Activated T-helper 2 cell treated with anti-CD3 and anti-CD28 coated beads, Interferon-gamma antibody, Interleukin-2, Interleukin-4, amounts not matched to agents 10 μg/mL and 5 μg/mL and 100 μg/mL, durations not matched to agents 14 hours and 24 hours and 36 hours (primary cell): ENCODE results near the gene SH3RF1. TPM values are rescaled to one million over a fixed set of nuclear protein-coding genes. Genes with fewer than 3 reads are reported as not detected.

ENCODE experiments used
- DNase-seq: peaks from one replicate; pipeline ENCODE4 v3.0.0; 2021; ENCODE audit warnings: low spot score
- H3K27ac Mint-ChIP-seq: one replicate; pipeline ENCODE4 v1.8.0; 2021; ENCODE audit warnings: mixed read lengths
- H3K27me3 Mint-ChIP-seq: one replicate; pipeline ENCODE4 v1.8.0; 2021; ENCODE audit warnings: low read depth, mixed read lengths
- H3K36me3 Mint-ChIP-seq: one replicate; pipeline ENCODE4 v1.8.0; 2021; ENCODE audit warnings: low read depth, mixed read lengths
- H3K4me1 Mint-ChIP-seq: one replicate; pipeline ENCODE4 v1.8.0; 2021; ENCODE audit warnings: low read depth, mixed read lengths
- H3K4me3 Mint-ChIP-seq: one replicate; pipeline ENCODE4 v1.8.0; 2021; ENCODE audit warnings: low read depth, mild to moderate bottlenecking, moderate library complexity, mixed read lengths
- H3K9me3 Mint-ChIP-seq: one replicate; pipeline ENCODE4 v1.8.0; 2021; ENCODE audit warnings: mixed read lengths
- intact Hi-C: fragments of 100-400 bp; cut with micrococcal nuclease; formaldehyde crosslinking; loops from one replicate; pipeline ENCODE4 v1.15.1; 2023
- total RNA-seq: library from RNA; stranded (reverse); gene quantifications from 2 replicates; pipeline ENCODE4 v1.2.3, GENCODE V29; 2022

The SH3RF1 gene
- total RNA-seq, 1 donor from 2014 or later, result 1.1 TPM

DNA sequence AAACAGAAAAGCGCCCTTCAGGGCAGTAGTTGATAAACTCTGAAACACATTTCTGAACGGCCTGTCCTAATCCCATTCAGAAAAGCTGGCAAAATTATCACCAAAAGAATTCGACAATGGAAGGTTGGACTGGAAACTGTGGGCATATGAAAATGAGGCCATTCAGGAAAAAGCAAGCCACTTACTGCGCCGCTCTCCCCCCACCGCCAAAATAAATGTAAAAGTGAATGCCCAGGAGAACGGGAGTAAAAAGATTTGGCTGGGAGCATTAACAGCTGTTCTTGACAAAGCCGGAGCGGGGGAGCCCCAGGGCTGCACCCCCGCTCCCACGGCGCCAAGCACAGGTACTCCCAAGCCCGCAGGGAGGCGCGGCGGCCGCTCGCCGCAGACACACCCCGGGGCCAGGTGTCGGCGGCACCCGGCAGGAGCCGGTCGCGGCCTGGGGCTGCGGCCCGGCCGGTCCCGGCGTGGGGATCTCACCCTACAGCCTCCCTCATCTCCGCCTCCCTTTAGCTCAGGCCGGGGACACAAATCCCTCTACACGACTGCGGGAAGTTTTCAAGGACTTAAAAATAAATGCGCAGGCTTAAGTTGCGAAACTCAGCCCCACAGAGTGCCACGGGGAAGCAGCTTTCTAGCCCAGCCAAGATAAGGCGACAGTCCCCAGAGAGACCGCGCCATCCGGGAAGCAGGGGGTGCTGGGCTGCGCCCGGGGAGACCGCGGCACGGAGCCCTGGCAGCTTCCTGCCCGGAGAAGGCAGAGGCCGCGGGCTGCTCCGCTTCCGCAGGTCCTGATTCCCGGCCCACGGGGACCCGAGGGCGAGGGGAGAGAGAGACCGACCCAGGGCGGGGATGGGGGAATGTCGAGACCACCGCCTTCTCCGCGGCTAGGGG, 593 bp downstream of the SH3RF1 start:
- no peaks in the 10 kb centered on the region for H3K9me3 Mint-ChIP-seq
- DNase-seq, result peak; percentile 13
- peaks cover 9% of the 10 kb centered on the region for H3K4me1 Mint-ChIP-seq
- H3K27me3 Mint-ChIP-seq, result peaks cover 57% of the 10 kb centered on the region
- H3K27ac Mint-ChIP-seq, result no peak overlapping the region
- intact Hi-C loops, result loop anchor here (1.0 to 5.0 kb wide), 2 partner anchors 140 to 263 kb away; no protein-coding TSS in a partner anchor
- no peaks in the 10 kb centered on the region for H3K36me3 Mint-ChIP-seq
- peak overlapping the region; percentile 75 for H3K4me3 Mint-ChIP-seq

GRCh38 chr4:169268951-169269760, 1.6 kb downstream of the SH3RF1 start:
- H3K4me3 Mint-ChIP-seq, result no peak overlapping the region
- no peak for DNase-seq
- H3K36me3 Mint-ChIP-seq, result no peaks in the 10 kb centered on the region
- H3K27me3 Mint-ChIP-seq, result peaks cover 56% of the 10 kb centered on the region
- H3K4me1 Mint-ChIP-seq, result peaks cover 3% of the 10 kb centered on the region
- intact Hi-C loops, result loop anchor here (1.0 kb wide), 1 partner anchor 43 kb away; no protein-coding TSS in a partner anchor
- H3K27ac Mint-ChIP-seq, result no peak overlapping the region
- no peaks in the 10 kb centered on the region for H3K9me3 Mint-ChIP-seq

DNA sequence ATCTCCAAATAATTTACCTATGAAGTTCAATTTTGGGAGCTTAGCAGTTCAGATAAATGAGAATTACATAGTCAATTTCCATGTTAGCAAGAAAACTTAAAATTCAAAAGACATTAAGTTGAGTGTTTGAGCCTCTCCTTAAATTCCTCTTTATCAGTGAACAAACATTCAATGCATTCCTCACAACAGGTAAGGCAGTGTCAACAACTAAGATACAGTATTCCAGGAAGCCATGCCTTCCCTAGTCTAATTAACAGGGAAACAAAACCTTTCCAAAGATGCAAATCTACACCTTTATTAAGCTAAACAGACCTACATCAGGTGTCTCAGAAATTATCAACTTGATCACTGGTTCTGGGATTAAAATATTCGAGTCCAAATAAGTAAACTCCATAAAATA, 3.7 kb downstream of the SH3RF1 start:
- no peak overlapping the region for H3K4me3 Mint-ChIP-seq
- H3K9me3 Mint-ChIP-seq, result no peaks in the 10 kb centered on the region
- DNase-seq, result no peak
- peaks cover 54% of the 10 kb centered on the region for H3K27me3 Mint-ChIP-seq
- intact Hi-C loops, result no loop called here
- H3K36me3 Mint-ChIP-seq, result no peaks in the 10 kb centered on the region
- peaks cover 3% of the 10 kb centered on the region for H3K4me1 Mint-ChIP-seq
- H3K27ac Mint-ChIP-seq, result no peak overlapping the region

- Mint-ChIP-seq H3K27me3 (peaks cover 49% of the 10 kb centered on the region), H3K27ac (no peak overlapping the region), H3K36me3 (no peaks in the 10 kb centered on the region), H3K4me3 (no peak overlapping the region), H3K4me1 (peaks cover 3% of the 10 kb centered on the region), H3K9me3 (no peaks in the 10 kb centered on the region)
- intact Hi-C loops, result no loop called here
- DNase-seq, result no peak
Measured at GRCh38 chr4:169266661-169267060, 4.1 kb downstream of the SH3RF1 start.

DNA sequence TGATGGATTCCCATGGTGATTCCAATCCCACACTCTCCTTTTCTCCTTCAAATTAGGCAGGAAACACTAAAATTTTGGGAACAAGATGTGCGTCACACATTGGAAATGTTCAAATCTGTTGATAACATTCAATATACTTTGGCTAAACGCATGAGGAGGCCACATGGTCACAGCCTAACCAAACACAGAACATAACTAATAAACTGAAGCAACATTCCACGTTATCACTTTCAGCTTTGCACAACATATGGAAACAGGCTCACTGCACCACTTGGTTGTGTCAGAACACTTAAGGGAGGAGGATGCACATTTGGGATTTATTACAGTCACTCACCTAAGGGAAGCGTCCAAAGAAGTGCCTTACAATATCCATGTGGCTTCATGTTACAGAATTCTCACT, 4.7 kb downstream of the SH3RF1 start:
- H3K4me3 Mint-ChIP-seq, result no peak overlapping the region

GRCh38 chr4:169263791-169264392, 6.9 kb downstream of the SH3RF1 start:
- peaks cover 48% of the 10 kb centered on the region for H3K27me3 Mint-ChIP-seq
- DNase-seq, result no peak
- no peaks in the 10 kb centered on the region for H3K36me3 Mint-ChIP-seq
- no peaks in the 10 kb centered on the region for H3K4me1 Mint-ChIP-seq
- intact Hi-C loops, result no loop called here
- H3K27ac Mint-ChIP-seq, result no peak overlapping the region
- H3K4me3 Mint-ChIP-seq, result no peak overlapping the region
- H3K9me3 Mint-ChIP-seq, result no peaks in the 10 kb centered on the region

More for the DNA sequence above, 4.7 kb downstream of the SH3RF1 start:
- intact Hi-C loops, result no loop called here
- peaks cover 3% of the 10 kb centered on the region for H3K4me1 Mint-ChIP-seq
- H3K36me3 Mint-ChIP-seq, result no peaks in the 10 kb centered on the region
- no peak overlapping the region for H3K27ac Mint-ChIP-seq
- no peak for DNase-seq
- peaks cover 51% of the 10 kb centered on the region for H3K27me3 Mint-ChIP-seq
- no peaks in the 10 kb centered on the region for H3K9me3 Mint-ChIP-seq

- no peak for DNase-seq
- Mint-ChIP-seq H3K27me3 (peaks cover 38% of the 10 kb centered on the region), H3K9me3 (no peaks in the 10 kb centered on the region), H3K4me1 (no peaks in the 10 kb centered on the region), H3K27ac (no peak overlapping the region), H3K4me3 (no peak overlapping the region), H3K36me3 (no peaks in the 10 kb centered on the region)
- intact Hi-C loops, result no loop called here
Measured at GRCh38 chr4:169260217-169260866, 10.4 kb downstream of the SH3RF1 start.

DNA sequence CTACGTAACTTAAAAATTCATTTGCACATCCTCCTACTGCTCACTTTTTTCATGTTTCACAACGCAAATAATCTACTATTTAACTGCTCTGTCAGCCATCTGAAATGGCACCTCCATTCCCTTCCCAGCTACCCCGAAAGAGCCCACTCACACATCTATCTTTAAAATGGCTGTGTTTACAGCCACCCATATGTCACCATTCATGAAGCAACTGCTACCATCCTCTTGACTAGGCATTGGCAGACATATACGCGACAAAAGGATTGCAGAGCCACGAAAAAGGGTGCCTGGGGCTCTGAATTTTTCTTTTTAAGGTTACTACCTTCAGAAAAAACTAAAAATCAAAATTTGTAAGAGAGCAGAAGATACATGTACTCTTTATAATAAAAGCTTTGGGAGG, 11.5 kb downstream of the SH3RF1 start:
- DNase-seq, result no peak
- no peaks in the 10 kb centered on the region for H3K36me3 Mint-ChIP-seq
- H3K4me1 Mint-ChIP-seq, result no peaks in the 10 kb centered on the region
- intact Hi-C loops, result no loop called here
- no peak overlapping the region for H3K27ac Mint-ChIP-seq
- no peaks in the 10 kb centered on the region for H3K9me3 Mint-ChIP-seq
- H3K27me3 Mint-ChIP-seq, result peaks cover 36% of the 10 kb centered on the region
- H3K4me3 Mint-ChIP-seq, result no peak overlapping the region

GRCh38 chr4:169258141-169258540, 12.6 kb downstream of the SH3RF1 start:
- Mint-ChIP-seq H3K36me3 (no peaks in the 10 kb centered on the region), H3K4me3 (no peak overlapping the region), H3K27me3 (peaks cover 40% of the 10 kb centered on the region), H3K9me3 (no peaks in the 10 kb centered on the region), H3K27ac (no peak overlapping the region), H3K4me1 (no peaks in the 10 kb centered on the region)
- DNase-seq, result no peak
- intact Hi-C loops, result no loop called here

- Mint-ChIP-seq H3K27me3 (peaks cover 36% of the 10 kb centered on the region), H3K4me3 (no peak overlapping the region), H3K9me3 (no peaks in the 10 kb centered on the region), H3K4me1 (no peaks in the 10 kb centered on the region), H3K27ac (no peak overlapping the region), H3K36me3 (no peaks in the 10 kb centered on the region)
- intact Hi-C loops, result no loop called here
- DNase-seq, result no peak
Measured at GRCh38 chr4:169256856-169257761, 13.6 kb downstream of the SH3RF1 start.

DNA sequence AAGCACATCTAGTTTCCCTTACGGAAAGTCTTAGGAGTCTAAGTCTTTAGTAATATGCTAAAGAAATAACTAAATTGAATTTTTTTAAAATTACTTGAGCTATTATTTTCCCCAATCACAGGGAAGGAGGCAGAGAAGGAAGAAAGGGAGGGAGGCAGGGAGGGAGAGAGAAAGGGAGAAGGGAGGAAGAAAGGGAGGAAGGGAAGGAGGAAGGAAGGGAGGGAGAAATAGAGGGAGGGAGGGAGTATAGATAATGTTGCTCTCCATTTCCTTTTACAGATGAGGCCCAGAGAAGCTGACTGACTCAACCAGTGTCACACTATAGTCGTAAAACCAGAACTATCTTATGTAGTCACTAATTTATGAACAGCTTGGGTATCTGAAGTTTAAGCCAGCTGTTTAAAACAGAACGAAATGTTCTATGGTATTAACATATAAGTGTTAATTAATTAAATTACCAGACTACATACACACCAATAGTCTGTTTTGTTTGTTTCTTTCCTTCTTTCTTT, 14.6 kb downstream of the SH3RF1 start:
- no peak overlapping the region for H3K27ac Mint-ChIP-seq
- peaks cover 31% of the 10 kb centered on the region for H3K27me3 Mint-ChIP-seq
- H3K36me3 Mint-ChIP-seq, result no peaks in the 10 kb centered on the region
- no peaks in the 10 kb centered on the region for H3K4me1 Mint-ChIP-seq
- DNase-seq, result no peak
- intact Hi-C loops, result no loop called here
- no peaks in the 10 kb centered on the region for H3K9me3 Mint-ChIP-seq
- H3K4me3 Mint-ChIP-seq, result no peak overlapping the region
